GM21619 (cell line): ENCODE data around the gene TMEM119.

Source experiments
- ATAC-seq: cut with Tn5 transposase; IDR thresholded peaks from one replicate; pipeline ENCODE4 v1.9.1; 2021; ENCODE audit not compliant: unreplicated experiment

TMEM119 gene

GRCh38 chr12:108616941-108617858 is 19.3 kb upstream of the TMEM119 start:
- ATAC-seq, result peak; percentile 69

- ATAC-seq, result no peak
Measured at GRCh38 chr12:108616359-108616758, 18.5 kb upstream of the TMEM119 start.

DNA sequence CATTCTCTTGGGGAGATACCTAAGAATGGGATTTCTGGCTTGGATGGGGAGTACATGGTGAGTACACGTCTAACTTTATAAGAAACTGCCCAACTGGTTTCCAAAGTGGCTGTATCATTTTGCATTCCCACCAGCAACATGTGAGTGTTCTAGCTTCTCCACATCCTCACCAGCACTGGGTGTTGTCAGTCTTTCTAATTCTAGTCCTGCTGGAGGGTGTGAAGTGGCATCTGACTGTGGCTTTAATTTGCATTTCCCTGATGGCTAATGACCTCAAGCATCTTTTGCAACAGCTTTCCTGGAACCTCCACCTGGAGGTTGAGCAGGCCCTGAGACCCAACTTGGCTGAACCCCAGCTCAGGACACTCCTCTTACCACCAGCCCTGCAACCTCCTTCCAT is 18.0 kb upstream of the TMEM119 start:
- ATAC-seq, result no peak

- ATAC-seq, result no peak
Measured at GRCh38 chr12:108614639-108615038, 16.8 kb upstream of the TMEM119 start.

GRCh38 chr12:108614041-108614440 is 16.2 kb upstream of the TMEM119 start:
- ATAC-seq, result no peak

GRCh38 chr12:108613548-108613947 is 15.7 kb upstream of the TMEM119 start:
- ATAC-seq, result no peak

DNA sequence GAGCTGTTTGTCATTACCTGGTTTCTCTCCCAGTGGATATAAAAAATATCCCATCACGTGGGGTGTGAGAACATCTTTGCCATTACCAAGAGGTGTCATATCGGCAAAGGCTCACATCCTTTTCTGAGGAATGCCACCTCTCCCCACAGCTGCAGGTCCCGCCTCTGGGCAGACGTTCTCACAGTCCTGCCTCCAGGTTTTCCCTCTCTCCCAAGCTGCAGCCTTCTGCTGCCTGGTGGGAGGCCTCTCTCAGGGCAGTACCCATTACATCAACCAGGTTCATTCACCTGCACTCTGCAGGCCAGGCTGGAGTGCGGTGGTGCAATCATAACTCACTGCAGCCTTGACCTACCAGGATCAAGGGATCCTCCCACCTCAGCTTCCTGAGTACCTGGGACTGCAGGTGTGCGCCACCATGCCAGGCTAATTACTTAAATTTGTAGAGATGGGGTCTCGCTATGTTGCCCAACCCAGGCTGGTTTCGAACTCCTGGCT is 15.0 kb upstream of the TMEM119 start:
- no peak for ATAC-seq

DNA sequence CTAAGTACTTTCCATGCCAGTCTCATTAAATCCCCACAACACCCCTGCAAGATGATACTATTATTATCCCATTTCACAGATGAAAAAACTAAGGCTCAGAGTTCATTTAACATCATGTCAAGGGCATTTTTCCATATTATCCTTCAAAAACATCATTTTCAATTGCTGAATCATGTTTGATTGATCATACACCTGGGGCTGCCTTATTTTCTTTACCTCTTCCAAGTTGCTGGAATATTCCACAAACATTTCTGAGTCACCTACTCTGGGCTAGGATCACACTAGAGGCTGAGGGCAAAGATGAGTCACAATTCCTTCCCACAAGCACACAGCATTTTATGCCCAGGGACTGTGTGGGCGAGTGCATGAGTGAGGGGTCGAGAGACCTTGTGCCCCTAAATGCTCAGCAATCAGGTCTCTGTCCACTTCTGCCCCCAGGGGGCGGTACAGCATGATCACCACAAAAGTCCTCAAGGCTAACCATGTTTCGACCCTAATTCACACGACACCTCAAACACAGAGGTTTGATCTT is 14.1 kb upstream of the TMEM119 start:
- ATAC-seq, result no peak

DNA sequence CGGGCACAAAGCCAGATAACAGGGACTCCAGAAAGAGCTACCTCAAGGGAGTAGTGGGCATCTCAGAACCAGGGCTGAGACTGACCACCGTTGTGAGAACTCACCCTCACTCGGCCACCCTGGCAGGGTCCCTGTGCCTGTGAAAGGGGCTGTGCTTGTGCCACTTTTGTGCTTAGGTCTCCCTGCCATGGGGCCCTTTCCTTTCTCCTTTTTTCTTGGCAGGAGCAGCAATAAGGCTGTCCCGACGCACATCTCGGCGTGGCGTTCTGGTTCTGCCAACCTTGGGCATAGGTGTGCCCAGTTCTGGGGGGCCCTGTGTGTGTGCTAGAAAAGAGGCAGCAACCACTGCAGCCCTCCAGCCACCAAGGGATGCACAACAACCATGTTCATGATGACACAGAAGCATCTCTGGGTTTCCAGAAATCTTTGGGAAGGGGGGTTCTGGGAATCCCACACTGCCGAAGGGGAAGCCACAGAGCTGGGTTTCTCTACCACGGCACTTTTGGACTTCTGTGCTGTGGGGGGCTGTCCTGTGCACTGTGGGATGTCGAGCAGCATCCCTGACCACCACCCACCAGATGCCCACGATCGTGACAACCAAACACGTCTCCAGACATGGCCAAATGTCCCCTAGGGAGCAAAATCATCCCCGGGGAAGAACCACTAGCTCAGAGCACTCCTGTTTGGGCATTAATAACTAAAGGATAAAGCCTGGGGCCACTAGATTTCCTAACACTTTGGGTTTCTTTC is 13.1 kb upstream of the TMEM119 start:
- no peak for ATAC-seq

DNA sequence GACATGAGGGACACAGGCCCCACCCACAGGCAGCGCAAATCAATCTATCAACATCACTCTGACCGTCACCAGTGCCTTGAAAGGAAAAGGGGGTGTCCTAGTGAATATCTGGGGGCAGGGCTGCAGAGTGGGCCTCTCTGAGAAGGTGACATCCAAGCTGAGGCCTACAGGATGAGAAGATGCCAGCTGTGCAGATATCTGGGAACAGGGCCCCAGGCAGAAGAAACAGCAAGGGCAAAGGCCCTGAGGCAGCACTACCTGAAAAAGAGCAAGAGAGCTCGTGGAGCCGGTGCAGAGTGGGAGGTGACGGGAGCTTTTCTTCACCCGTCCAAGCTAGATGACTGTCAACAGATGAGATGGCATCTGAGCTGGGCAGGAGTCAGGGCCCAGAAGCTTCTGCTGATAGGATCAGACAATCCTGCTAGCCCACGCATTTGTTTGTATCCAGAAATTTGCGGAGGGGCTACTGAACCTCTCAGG is 12.5 kb upstream of the TMEM119 start:
- ATAC-seq, result no peak

- no peak for ATAC-seq
Measured at GRCh38 chr12:108609537-108610335, 11.9 kb upstream of the TMEM119 start.

GRCh38 chr12:108608616-108609015 is 10.7 kb upstream of the TMEM119 start:
- ATAC-seq, result no peak

- ATAC-seq, result no peak
Measured at GRCh38 chr12:108607981-108608600, 10.2 kb upstream of the TMEM119 start.

DNA sequence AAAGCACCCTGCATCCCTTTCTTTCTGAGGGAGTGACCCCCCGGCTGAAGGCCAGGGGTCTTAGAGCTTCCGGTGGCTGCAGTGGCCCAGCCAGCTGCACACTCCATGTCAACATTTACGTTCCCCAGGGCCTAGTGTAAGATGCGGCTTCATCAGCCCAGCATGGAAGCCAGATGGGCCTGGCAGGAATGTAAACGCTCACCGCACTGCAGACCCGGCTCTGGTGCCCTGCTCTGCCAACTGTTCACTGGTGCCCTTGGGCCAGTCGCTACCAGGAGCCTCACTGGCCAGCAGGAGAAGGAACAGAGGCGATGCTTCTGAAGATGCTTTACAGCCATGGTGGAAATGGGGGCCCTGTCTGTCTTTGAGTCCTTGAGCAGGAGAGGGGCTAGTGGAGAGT is 8.6 kb upstream of the TMEM119 start:
- no peak for ATAC-seq

- ATAC-seq, result no peak
Measured at GRCh38 chr12:108605690-108606406, 8.0 kb upstream of the TMEM119 start.

- ATAC-seq, result no peak
Measured at GRCh38 chr12:108605000-108605689, 7.3 kb upstream of the TMEM119 start.

DNA sequence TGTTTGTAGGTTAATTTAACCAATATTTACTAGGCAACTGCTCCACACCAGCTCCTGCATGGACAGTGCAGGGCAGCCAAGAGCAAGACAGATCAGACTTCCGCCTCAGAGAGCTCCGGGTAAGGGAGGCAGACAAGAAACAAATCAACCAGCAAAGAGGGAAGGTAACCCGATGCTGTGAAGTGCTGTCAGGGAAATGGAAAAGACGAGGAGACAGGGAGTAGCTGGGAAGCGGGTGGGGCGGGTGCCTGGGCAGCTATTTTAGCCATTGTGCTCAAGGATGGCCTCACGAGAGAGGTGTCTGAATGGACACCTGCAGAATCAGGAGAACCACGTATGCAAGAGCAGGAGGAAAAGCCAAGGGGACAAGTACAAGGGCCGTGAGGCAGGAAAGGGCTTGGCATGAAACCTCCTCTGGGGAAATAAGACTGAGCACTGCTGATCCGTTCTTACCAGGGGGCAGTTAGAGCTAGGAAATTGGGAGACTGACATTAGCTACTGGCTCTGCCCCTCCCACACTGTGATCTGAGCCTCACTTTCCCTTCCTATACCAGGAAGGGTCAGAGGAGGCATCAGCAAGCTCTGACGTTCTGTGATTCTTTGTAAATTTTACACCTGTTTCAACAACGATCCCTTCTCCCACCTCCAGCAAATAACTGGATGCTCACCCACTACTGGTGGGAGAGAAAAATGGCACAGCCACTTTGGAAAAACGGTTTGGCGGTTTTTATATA is 6.5 kb upstream of the TMEM119 start:
- no peak for ATAC-seq

- no peak for ATAC-seq
Measured at GRCh38 chr12:108603743-108604142, 5.9 kb upstream of the TMEM119 start.
